Activated naive CD8-positive, alpha-beta T cell treated with anti-CD3 and anti-CD28 coated beads, Interleukin-2, amount 50 U/mL, for 24 hours (primary cell): ENCODE measurements around the gene CYP17A1.
"Not testable (repeated sequence)": the region's sequence is repeated elsewhere in the genome, so short reads cannot be mapped to it uniquely, and the experiment has no call there.

ENCODE experiments used
- ATAC-seq: fragments of 150-1000 bp; cut with Tn5 transposase; one replicate; pipeline ENCODE4 v1.10.0; 2021
- DNase-seq: peaks from one replicate; pipeline ENCODE4 v3.0.0; 2021
- H3K27ac Mint-ChIP-seq: one replicate; pipeline ENCODE4 v1.8.0; 2021; ENCODE audit warnings: mild to moderate bottlenecking, mixed read lengths
- H3K27me3 Mint-ChIP-seq: one replicate; pipeline ENCODE4 v1.8.0; 2021; ENCODE audit warnings: mixed read lengths
- H3K36me3 Mint-ChIP-seq: one replicate; pipeline ENCODE4 v1.8.0; 2021; ENCODE audit warnings: low read depth, mixed read lengths
- H3K4me1 Mint-ChIP-seq: one replicate; pipeline ENCODE4 v1.8.0; 2021; ENCODE audit warnings: mixed read lengths
- H3K4me3 Mint-ChIP-seq: one replicate; pipeline ENCODE4 v1.8.0; 2021; ENCODE audit warnings: mild to moderate bottlenecking, moderate library complexity, mixed read lengths
- H3K9me3 Mint-ChIP-seq: one replicate; pipeline ENCODE4 v1.8.0; 2021; ENCODE audit warnings: mixed read lengths

The CYP17A1 gene

GRCh38 chr10:102822222-102822621 lies 15.0 kb downstream of the CYP17A1 start:
- DNase-seq (no peak), ATAC-seq (no peak)
- H3K27ac Mint-ChIP-seq = no peak overlapping the region
- H3K36me3 Mint-ChIP-seq = no peaks in the 10 kb centered on the region
- H3K4me3 Mint-ChIP-seq = no peak overlapping the region
- no peaks in the 10 kb centered on the region for H3K27me3 Mint-ChIP-seq
- no peaks in the 10 kb centered on the region for H3K4me1 Mint-ChIP-seq
- H3K9me3 Mint-ChIP-seq = no peaks in the 10 kb centered on the region

DNA sequence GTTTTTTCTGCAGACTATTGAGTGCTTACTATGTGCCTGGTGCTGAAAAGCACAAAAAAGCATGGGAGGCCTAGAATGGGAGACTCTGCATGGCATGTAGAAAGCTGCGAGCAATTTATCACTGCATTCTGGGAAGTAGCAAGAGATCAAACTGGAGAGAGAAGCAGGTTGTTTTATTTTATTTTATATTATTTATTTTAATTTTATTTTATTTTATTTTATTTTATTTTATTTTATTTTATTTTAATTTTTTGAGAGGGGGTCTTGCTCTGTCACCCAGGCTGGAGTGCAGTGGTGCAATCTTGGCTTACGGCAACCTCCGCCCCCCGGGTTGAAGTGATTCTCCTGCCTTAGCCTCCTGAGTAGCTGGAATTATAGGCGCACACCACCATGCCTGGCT lies 17.2 kb downstream of the CYP17A1 start:
- H3K27ac Mint-ChIP-seq, H3K4me1 Mint-ChIP-seq, DNase-seq, H3K4me3 Mint-ChIP-seq, H3K36me3 Mint-ChIP-seq, ATAC-seq, H3K27me3 Mint-ChIP-seq, H3K9me3 Mint-ChIP-seq: not testable (repeated sequence)

GRCh38 chr10:102819054-102819453 lies 18.2 kb downstream of the CYP17A1 start:
- Mint-ChIP-seq H3K4me3 (no peak overlapping the region), H3K36me3 (no peaks in the 10 kb centered on the region), H3K27me3 (no peaks in the 10 kb centered on the region), H3K27ac (no peak overlapping the region), H3K4me1 (peaks cover 6% of the 10 kb centered on the region), H3K9me3 (no peaks in the 10 kb centered on the region)
- ATAC-seq = no peak
- DNase-seq = no peak

DNA sequence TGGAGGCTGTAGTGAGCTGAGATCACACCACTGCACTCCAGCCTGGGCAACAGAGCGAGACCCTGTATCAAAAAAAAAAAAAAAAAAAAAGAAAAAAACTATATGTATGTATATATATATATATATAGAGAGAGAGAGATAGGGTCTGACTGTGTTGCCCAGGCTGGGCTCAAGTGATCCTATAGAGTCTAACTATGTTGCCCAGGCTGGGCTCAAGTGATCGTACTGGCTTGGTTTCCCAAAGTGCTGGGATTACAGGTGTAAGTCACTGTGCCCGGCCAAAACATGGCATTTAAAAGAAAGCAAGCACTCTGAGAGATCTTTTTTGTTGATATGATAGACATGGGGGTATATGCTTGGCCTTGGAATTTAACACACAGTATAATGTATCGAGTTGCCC lies 20.0 kb downstream of the CYP17A1 start:
- H3K9me3 Mint-ChIP-seq = no peaks in the 10 kb centered on the region
- H3K27me3 Mint-ChIP-seq = no peaks in the 10 kb centered on the region
- H3K36me3 Mint-ChIP-seq = peaks cover 8% of the 10 kb centered on the region
- DNase-seq (no peak), ATAC-seq (no peak)
- no peak overlapping the region for H3K27ac Mint-ChIP-seq
- H3K4me1 Mint-ChIP-seq = peaks cover 10% of the 10 kb centered on the region
- no peak overlapping the region for H3K4me3 Mint-ChIP-seq

DNA sequence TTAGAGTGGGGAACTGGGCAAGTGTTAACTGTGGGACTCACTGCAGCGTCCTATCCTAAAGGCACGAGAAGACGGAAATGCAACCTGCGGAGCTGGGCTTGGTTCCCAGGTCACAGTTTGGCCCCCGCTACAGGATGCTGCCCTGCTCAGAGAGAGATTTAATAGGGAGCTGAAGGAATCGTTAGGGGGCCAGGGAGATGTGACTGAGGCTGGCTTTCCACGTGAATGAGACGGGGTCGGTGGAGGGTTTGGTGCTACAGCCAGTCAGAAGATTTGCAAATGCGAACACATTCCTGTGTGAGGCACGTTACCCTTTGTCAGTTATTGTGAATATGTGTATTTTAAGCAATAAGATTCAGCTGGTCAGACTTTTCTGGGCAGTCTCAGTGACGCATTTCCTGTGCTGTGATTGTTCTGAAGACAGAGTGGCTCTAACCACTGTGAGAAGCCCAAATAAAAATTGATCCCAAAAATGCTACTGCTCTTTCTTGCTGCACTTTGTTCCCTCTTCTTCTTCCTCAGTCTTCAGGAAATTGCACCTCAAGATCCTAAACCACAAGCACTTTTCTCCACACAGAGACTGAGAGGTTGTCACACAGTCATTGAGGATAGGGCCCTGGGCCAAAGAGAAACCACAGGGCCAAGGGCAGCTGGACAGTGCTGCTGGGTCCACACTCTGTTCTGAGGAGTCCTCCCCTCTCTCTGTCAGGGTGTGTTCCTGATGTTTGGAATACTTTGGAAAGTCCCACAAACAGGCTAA lies 21.2 kb downstream of the CYP17A1 start:
- Mint-ChIP-seq H3K27me3 (no peaks in the 10 kb centered on the region), H3K36me3 (peaks cover 11% of the 10 kb centered on the region), H3K4me3 (no peak overlapping the region), H3K27ac (peak overlapping the region; percentile 35), H3K9me3 (no peaks in the 10 kb centered on the region), H3K4me1 (peaks cover 14% of the 10 kb centered on the region)
- no peak for ATAC-seq
- DNase-seq = no peak

GRCh38 chr10:102814873-102815661 lies 22.1 kb downstream of the CYP17A1 start:
- peaks cover 14% of the 10 kb centered on the region for H3K4me1 Mint-ChIP-seq
- no peak overlapping the region for H3K27ac Mint-ChIP-seq
- DNase-seq (no peak), ATAC-seq (no peak)
- no peaks in the 10 kb centered on the region for H3K27me3 Mint-ChIP-seq
- peaks cover 13% of the 10 kb centered on the region for H3K36me3 Mint-ChIP-seq
- no peaks in the 10 kb centered on the region for H3K9me3 Mint-ChIP-seq
- no peak overlapping the region for H3K4me3 Mint-ChIP-seq

DNA sequence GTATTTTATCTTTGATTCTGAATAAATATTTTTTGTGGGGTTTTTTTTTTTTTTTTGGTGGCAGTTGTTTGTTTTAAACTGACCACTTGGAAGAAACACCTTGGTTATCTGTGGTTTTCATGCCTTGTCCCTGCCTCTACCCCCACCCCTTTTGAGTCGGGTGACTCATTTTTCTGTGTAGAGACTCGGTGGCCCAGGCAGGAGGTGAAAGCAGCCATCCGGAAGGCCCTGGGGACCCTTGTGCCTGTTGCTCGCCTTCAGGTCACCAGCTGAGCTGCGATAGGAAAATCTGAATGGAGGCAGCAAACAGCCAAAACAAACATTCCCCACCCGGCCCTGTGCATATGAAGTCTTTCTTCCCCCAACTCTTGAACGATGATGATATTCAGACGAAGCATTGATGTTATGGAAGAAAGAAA lies 22.8 kb downstream of the CYP17A1 start:
- peaks cover 14% of the 10 kb centered on the region for H3K36me3 Mint-ChIP-seq

GRCh38 chr10:102813734-102814452 lies 23.3 kb downstream of the CYP17A1 start:
- peaks cover 15% of the 10 kb centered on the region for H3K36me3 Mint-ChIP-seq
- no peaks in the 10 kb centered on the region for H3K9me3 Mint-ChIP-seq
- H3K27me3 Mint-ChIP-seq = no peaks in the 10 kb centered on the region
- DNase-seq = no peak
- peak overlapping the region; percentile 19 for H3K27ac Mint-ChIP-seq
- no peak overlapping the region for H3K4me3 Mint-ChIP-seq
- ATAC-seq = no peak
- peaks cover 14% of the 10 kb centered on the region for H3K4me1 Mint-ChIP-seq

More for the DNA sequence above, 22.8 kb downstream of the CYP17A1 start:
- DNase-seq (no peak), ATAC-seq (no peak)
- Mint-ChIP-seq H3K4me1 (peaks cover 14% of the 10 kb centered on the region), H3K27ac (no peak overlapping the region), H3K4me3 (no peak overlapping the region), H3K9me3 (no peaks in the 10 kb centered on the region), H3K27me3 (no peaks in the 10 kb centered on the region)

- ATAC-seq (no peak), DNase-seq (no peak)
- H3K9me3 Mint-ChIP-seq = no peaks in the 10 kb centered on the region
- peaks cover 15% of the 10 kb centered on the region for H3K36me3 Mint-ChIP-seq
- H3K27me3 Mint-ChIP-seq = no peaks in the 10 kb centered on the region
- peak overlapping the region; percentile 19 for H3K27ac Mint-ChIP-seq
- H3K4me3 Mint-ChIP-seq = no peak overlapping the region
- H3K4me1 Mint-ChIP-seq = peaks cover 18% of the 10 kb centered on the region
These were observed 24.1 kb downstream of the CYP17A1 start for GRCh38 chr10:102813017-102813541.

GRCh38 chr10:102812231-102812876 lies 24.9 kb downstream of the CYP17A1 start:
- peak overlapping the region; percentile 42 for H3K27ac Mint-ChIP-seq
- DNase-seq = no peak
- H3K36me3 Mint-ChIP-seq = peaks cover 15% of the 10 kb centered on the region
- H3K9me3 Mint-ChIP-seq = no peaks in the 10 kb centered on the region
- no peak overlapping the region for H3K4me3 Mint-ChIP-seq
- no peak for ATAC-seq
- H3K27me3 Mint-ChIP-seq = no peaks in the 10 kb centered on the region
- H3K4me1 Mint-ChIP-seq = peaks cover 18% of the 10 kb centered on the region

- Mint-ChIP-seq H3K27me3 (no peaks in the 10 kb centered on the region), H3K4me1 (peaks cover 18% of the 10 kb centered on the region), H3K36me3 (peaks cover 16% of the 10 kb centered on the region), H3K9me3 (no peaks in the 10 kb centered on the region), H3K4me3 (no peak overlapping the region), H3K27ac (no peak overlapping the region)
- ATAC-seq (no peak), DNase-seq (no peak)
These were observed 25.9 kb downstream of the CYP17A1 start for GRCh38 chr10:102811346-102811745.

DNA sequence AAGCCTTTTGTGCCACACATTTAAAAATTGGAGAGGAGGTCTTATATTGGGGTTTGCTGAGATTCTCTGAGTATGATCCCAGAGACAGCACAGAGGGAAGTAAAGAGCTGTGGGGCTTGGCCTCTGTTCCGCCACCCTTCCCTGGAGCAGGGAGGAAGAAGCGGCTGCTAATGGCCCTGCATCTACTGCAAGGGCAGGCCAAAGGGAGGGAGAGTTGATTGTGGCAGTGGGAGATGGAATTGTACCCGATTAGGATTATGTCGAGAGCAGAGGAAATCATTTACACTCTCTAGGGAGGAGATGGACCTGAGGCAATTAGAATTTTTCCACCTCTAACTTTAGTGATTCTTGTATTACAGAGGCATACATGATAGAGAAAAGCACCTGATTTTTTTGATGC lies 28.8 kb downstream of the CYP17A1 start:
- DNase-seq = no peak
- Mint-ChIP-seq H3K9me3 (peaks cover 3% of the 10 kb centered on the region), H3K27ac (peak overlapping the region; percentile 46), H3K36me3 (peaks cover 23% of the 10 kb centered on the region), H3K4me3 (no peak overlapping the region), H3K27me3 (no peaks in the 10 kb centered on the region), H3K4me1 (peaks cover 24% of the 10 kb centered on the region)
- no peak for ATAC-seq

DNA sequence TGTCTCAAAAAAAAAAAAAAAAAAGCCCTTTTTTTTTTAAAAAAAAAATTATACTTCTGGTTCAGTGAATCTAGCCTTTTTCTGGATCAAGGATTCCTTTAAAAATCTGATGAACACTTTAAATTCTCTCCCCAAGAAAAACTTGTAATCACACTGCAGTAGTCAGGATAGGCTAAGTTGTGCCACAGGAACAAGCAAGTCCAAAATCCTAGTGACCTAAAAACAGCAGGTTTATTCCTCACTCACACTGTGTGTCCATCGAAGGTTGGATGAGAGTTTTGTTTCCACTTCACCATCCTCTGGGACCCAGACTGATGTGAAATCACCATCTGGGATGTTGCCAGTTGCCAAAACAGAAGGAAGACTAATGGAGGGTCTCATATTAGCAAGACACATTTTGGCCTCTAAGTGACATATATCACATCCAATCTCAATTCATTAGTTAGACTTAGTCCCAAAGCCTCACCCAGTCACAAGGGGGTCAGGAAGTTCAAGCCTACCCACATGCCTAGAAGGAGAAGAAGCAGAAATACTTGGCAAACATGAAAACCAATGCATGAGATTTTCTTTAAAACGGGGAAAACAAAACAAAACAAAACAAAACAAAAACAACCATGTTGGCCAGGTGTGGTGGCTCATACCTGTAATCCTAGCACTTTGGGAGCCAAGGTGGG lies 32.7 kb downstream of the CYP17A1 start:
- Mint-ChIP-seq H3K27me3 (no peaks in the 10 kb centered on the region), H3K36me3 (peaks cover 25% of the 10 kb centered on the region), H3K27ac (peak overlapping the region; percentile 84), H3K4me1 (peaks cover 36% of the 10 kb centered on the region), H3K9me3 (peaks cover 3% of the 10 kb centered on the region), H3K4me3 (no peak overlapping the region)
- ATAC-seq (no peak), DNase-seq (no peak)
